ENCODE data around the gene APOL4.

APOL4 gene

GRCh38 chr22:36185828-36186624, 15.6 kb downstream of the APOL4 start:
- Histone ChIP-seq H3K27ac (replicated peaks) (no peak overlapping the region), H3K27me3 (ENCODE audit: insufficient read depth, poor library complexity, severe bottlenecking) (no peaks in the 10 kb centered on the region), H3K4me3 (replicated peaks; ENCODE audit: insufficient read depth, low read length) (no peak overlapping the region)
- no peak for TF ChIP-seq GABPA (IDR thresholded peaks at IDR 0.05; ENCODE audit: low read depth)
- TF ChIP-seq SPI1 (IDR thresholded peaks at IDR 0.05; ENCODE audit: borderline replicate concordance, low read depth) = no peak
- TF ChIP-seq CTCF (IDR thresholded peaks at IDR 0.05; ENCODE audit: insufficient read depth, low read length) = no peak
- no peak for TF ChIP-seq POLR2AphosphoS5 (IDR thresholded peaks at IDR 0.05; ENCODE audit: low read depth)
- TF ChIP-seq, protein P1, sequence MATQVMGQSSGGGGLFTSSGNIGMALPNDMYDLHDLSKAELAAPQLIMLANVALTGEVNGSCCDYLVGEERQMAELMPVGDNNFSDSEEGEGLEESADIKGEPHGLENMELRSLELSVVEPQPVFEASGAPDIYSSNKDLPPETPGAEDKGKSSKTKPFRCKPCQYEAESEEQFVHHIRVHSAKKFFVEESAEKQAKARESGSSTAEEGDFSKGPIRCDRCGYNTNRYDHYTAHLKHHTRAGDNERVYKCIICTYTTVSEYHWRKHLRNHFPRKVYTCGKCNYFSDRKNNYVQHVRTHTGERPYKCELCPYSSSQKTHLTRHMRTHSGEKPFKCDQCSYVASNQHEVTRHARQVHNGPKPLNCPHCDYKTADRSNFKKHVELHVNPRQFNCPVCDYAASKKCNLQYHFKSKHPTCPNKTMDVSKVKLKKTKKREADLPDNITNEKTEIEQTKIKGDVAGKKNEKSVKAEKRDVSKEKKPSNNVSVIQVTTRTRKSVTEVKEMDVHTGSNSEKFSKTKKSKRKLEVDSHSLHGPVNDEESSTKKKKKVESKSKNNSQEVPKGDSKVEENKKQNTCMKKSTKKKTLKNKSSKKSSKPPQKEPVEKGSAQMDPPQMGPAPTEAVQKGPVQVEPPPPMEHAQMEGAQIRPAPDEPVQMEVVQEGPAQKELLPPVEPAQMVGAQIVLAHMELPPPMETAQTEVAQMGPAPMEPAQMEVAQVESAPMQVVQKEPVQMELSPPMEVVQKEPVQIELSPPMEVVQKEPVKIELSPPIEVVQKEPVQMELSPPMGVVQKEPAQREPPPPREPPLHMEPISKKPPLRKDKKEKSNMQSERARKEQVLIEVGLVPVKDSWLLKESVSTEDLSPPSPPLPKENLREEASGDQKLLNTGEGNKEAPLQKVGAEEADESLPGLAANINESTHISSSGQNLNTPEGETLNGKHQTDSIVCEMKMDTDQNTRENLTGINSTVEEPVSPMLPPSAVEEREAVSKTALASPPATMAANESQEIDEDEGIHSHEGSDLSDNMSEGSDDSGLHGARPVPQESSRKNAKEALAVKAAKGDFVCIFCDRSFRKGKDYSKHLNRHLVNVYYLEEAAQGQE (IDR thresholded peaks at IDR 0.05; ENCODE audit: insufficient replicate concordance, low read depth) = no peak
- no peak for DNase-seq (ENCODE audit: low read depth in 1 of 2, low spot score in 1 of 2)

DNA sequence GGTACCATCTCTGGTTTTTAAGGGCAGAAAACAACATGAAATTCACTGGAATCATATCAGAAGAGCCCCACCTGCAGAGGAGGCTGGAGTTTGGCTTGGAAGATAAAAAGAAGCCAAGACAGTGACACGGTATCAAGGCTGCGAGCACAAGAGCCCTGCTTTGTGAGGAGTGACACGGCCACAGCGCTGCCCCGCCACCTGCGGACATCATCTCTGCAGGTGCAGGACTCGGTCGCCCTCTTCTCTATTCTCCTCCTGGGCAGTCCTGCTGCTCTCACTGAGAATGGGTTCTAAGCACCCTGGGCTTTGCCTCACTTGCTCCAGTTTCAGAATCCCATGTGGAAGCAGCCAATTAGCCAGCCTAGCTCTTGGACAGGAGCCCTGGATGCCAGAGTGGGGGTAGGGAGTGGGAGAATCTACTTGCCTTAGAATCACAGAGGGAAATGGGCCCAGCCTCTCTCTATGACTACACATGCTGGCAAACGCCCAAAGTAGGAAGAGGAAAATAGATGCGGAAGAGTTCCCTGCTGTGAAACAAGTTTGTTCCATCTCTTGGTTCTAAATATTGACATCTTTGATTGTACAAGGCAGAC, 17.1 kb downstream of the APOL4 start:
- H3K4me3 ChIP-seq (replicated peaks; ENCODE audit: insufficient read depth, low read length) = no peak overlapping the region
- TF ChIP-seq, protein P1 (IDR thresholded peaks at IDR 0.05; ENCODE audit: insufficient replicate concordance, low read depth) = no peak
- TF ChIP-seq SPI1 (IDR thresholded peaks at IDR 0.05; ENCODE audit: borderline replicate concordance, low read depth) = no peak
- no peak for TF ChIP-seq GABPA (IDR thresholded peaks at IDR 0.05; ENCODE audit: low read depth)
- TF ChIP-seq POLR2AphosphoS5 (IDR thresholded peaks at IDR 0.05; ENCODE audit: low read depth) = no peak
- TF ChIP-seq CTCF (IDR thresholded peaks at IDR 0.05; ENCODE audit: insufficient read depth, low read length) = no peak
- no peaks in the 10 kb centered on the region for H3K27me3 ChIP-seq (ENCODE audit: insufficient read depth, poor library complexity, severe bottlenecking)
- DNase-seq (ENCODE audit: low read depth in 1 of 2, low spot score in 1 of 2) = no peak
- H3K27ac ChIP-seq (replicated peaks) = no peak overlapping the region

DNA sequence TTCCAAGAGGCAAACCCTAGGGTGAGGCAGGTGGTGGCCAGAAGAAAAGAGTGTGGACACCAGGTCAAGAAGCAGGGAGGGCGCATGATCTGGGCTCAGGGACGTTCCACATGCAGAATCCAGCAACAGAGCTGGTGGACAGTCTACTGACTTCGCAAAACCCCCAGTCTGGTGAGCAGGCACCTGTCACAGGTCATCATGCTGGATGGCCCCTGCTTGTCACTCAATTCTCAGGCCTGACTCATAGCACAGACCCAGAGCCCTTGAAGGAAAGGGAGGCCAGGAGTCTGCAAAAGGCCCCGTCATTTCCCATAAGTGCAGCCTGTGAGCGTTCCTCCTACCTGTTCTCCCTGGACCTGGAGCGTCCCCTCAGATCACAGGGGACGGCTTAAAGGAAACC, 18.2 kb downstream of the APOL4 start:
- DNase-seq (ENCODE audit: low read depth in 1 of 2, low spot score in 1 of 2) = no peak
- no peak for TF ChIP-seq SPI1 (IDR thresholded peaks at IDR 0.05; ENCODE audit: borderline replicate concordance, low read depth)
- TF ChIP-seq GABPA (IDR thresholded peaks at IDR 0.05; ENCODE audit: low read depth) = no peak
- no peak for TF ChIP-seq POLR2AphosphoS5 (IDR thresholded peaks at IDR 0.05; ENCODE audit: low read depth)
- TF ChIP-seq, protein P1 (IDR thresholded peaks at IDR 0.05; ENCODE audit: insufficient replicate concordance, low read depth) = no peak
- TF ChIP-seq CTCF (IDR thresholded peaks at IDR 0.05; ENCODE audit: insufficient read depth, low read length) = no peak
- Histone ChIP-seq H3K4me3 (replicated peaks; ENCODE audit: insufficient read depth, low read length) (no peak overlapping the region), H3K27me3 (ENCODE audit: insufficient read depth, poor library complexity, severe bottlenecking) (no peaks in the 10 kb centered on the region), H3K27ac (replicated peaks) (no peak overlapping the region)

All from HL-60 (cell line).